HG02798 (cell line): ENCODE measurements around the gene IQCN.

Source experiments
- ATAC-seq: cut with Tn5 transposase; IDR thresholded peaks from one replicate; pipeline ENCODE4 v1.9.1; 2021; ENCODE audit warnings: mild to moderate bottlenecking; ENCODE audit not compliant: unreplicated experiment, poor library complexity

The IQCN gene

GRCh38 chr19:18306209-18306887 lies 32.1 kb upstream of the IQCN start:
- no peak for ATAC-seq

GRCh38 chr19:18304458-18305310 lies 30.4 kb upstream of the IQCN start:
- ATAC-seq: peak; percentile 40

GRCh38 chr19:18304208-18304457 lies 29.9 kb upstream of the IQCN start:
- ATAC-seq: no peak

- no peak for ATAC-seq
Measured at GRCh38 chr19:18301718-18302111, 27.5 kb upstream of the IQCN start.

- no peak for ATAC-seq
Measured at GRCh38 chr19:18300930-18301717, 26.9 kb upstream of the IQCN start.

- no peak for ATAC-seq
Measured at GRCh38 chr19:18299654-18300053, 25.4 kb upstream of the IQCN start.

GRCh38 chr19:18298601-18299000 lies 24.3 kb upstream of the IQCN start:
- ATAC-seq: no peak

- ATAC-seq: no peak
Measured at GRCh38 chr19:18297308-18297707, 23.1 kb upstream of the IQCN start.

GRCh38 chr19:18295034-18295451 lies 20.8 kb upstream of the IQCN start:
- no peak for ATAC-seq

- ATAC-seq: no peak
Measured at GRCh38 chr19:18294467-18294864, 20.2 kb upstream of the IQCN start.

- ATAC-seq: no peak
Measured at GRCh38 chr19:18293642-18294466, 19.6 kb upstream of the IQCN start.

- ATAC-seq: no peak
Measured at GRCh38 chr19:18292810-18293641, 18.8 kb upstream of the IQCN start.

- ATAC-seq: no peak
Measured at GRCh38 chr19:18292462-18292809, 18.2 kb upstream of the IQCN start.

GRCh38 chr19:18291590-18292461 lies 17.6 kb upstream of the IQCN start:
- peak; percentile 62 for ATAC-seq

GRCh38 chr19:18291019-18291524 lies 16.8 kb upstream of the IQCN start:
- ATAC-seq: no peak

- ATAC-seq: peak; percentile 41
Measured at GRCh38 chr19:18290302-18291018, 16.2 kb upstream of the IQCN start.

- ATAC-seq: no peak
Measured at GRCh38 chr19:18289471-18290301, 15.4 kb upstream of the IQCN start.
